ENCODE data around the gene CEMIP. TPM values are rescaled to one million over a fixed set of nuclear protein-coding genes. Genes with fewer than 3 reads are reported as not detected.

Gene CEMIP
- total RNA-seq, 6 experiments from 2014 or later: 0.64 to 0.74 TPM; not detected in 4

- Histone ChIP-seq H3K27me3 (no peaks in the 10 kb centered on the region), H3K27ac (no peak overlapping the region), H3K36me3 (no peaks in the 10 kb centered on the region), H3K4me3 (no peak overlapping the region), H3K4me1 (no peaks in the 10 kb centered on the region), H3K9me3 (no peaks in the 10 kb centered on the region)
- ATAC-seq: no peak
- DNase-seq: no peak
- TF ChIP-seq CTCF (IDR thresholded peaks at IDR 0.05): no peak
- TF ChIP-seq POLR2A (IDR thresholded peaks at IDR 0.05): no peak
- 63% methylated on average over 6 of the region's 9 CpGs for WGBS (ENCODE audit: insufficient coverage, low coverage, low lambda C conversion rate, missing lambda C conversion rate)
- intact Hi-C loops (cut with DNase I): no loop called here
Observed at GRCh38 chr15:80811781-80812315, 32.7 kb downstream of the CEMIP start.

GRCh38 chr15:80815106-80815505, 35.9 kb downstream of the CEMIP start:
- H3K27ac ChIP-seq: no peak overlapping the region
- no peaks in the 10 kb centered on the region for H3K4me1 ChIP-seq
- WGBS (ENCODE audit: insufficient coverage, low coverage, low lambda C conversion rate, missing lambda C conversion rate): 56% methylated on average over 3 of the region's 4 CpGs
- ATAC-seq (no peak), DNase-seq (no peak)
- H3K36me3 ChIP-seq: no peaks in the 10 kb centered on the region
- TF ChIP-seq POLR2A (IDR thresholded peaks at IDR 0.05) (no peak), CTCF (IDR thresholded peaks at IDR 0.05) (no peak)
- H3K4me3 ChIP-seq: no peak overlapping the region
- H3K9me3 ChIP-seq: no peaks in the 10 kb centered on the region
- H3K27me3 ChIP-seq: no peaks in the 10 kb centered on the region
- intact Hi-C loops (cut with DNase I): no loop called here

GRCh38 chr15:80816049-80816653, 37.0 kb downstream of the CEMIP start:
- 50% methylated on average over 3 of the region's 3 CpGs for WGBS (ENCODE audit: insufficient coverage, low coverage, low lambda C conversion rate, missing lambda C conversion rate)
- no peaks in the 10 kb centered on the region for H3K36me3 ChIP-seq
- H3K27me3 ChIP-seq: no peaks in the 10 kb centered on the region
- ATAC-seq (no peak), DNase-seq (no peak)
- intact Hi-C loops (cut with DNase I): no loop called here
- TF ChIP-seq CTCF (IDR thresholded peaks at IDR 0.05) (no peak), POLR2A (IDR thresholded peaks at IDR 0.05) (no peak)
- no peaks in the 10 kb centered on the region for H3K9me3 ChIP-seq
- no peaks in the 10 kb centered on the region for H3K4me1 ChIP-seq
- H3K27ac ChIP-seq: no peak overlapping the region
- H3K4me3 ChIP-seq: no peak overlapping the region

GRCh38 chr15:80816936-80817335, 37.8 kb downstream of the CEMIP start:
- Histone ChIP-seq H3K4me1 (no peaks in the 10 kb centered on the region), H3K27ac (no peak overlapping the region), H3K4me3 (no peak overlapping the region), H3K36me3 (no peaks in the 10 kb centered on the region), H3K27me3 (no peaks in the 10 kb centered on the region), H3K9me3 (no peaks in the 10 kb centered on the region)
- ATAC-seq (no peak), DNase-seq (no peak)
- intact Hi-C loops (cut with DNase I): no loop called here
- TF ChIP-seq POLR2A (IDR thresholded peaks at IDR 0.05) (no peak), CTCF (IDR thresholded peaks at IDR 0.05) (no peak)
- 42% methylated on average over 4 of the region's 4 CpGs for WGBS (ENCODE audit: insufficient coverage, low coverage, low lambda C conversion rate, missing lambda C conversion rate)
